Testis (tissue), 2 donors: ENCODE measurements around the gene CALML4.
A peak's percentile ranks its signal among the peaks of the same experiment; 100 is the strongest.

Experiments
- CTCF ChIP-seq, 3 experiments: fragments of 450-650 bp in 2 of 3; fragments of 200-600 bp in 1 of 3; sonication (generic) in 1 of 3; IDR thresholded peaks; one replicate each; pipeline ENCODE4 v1.5.1; 2016 to 2019; ENCODE audit warnings: antibody characterized with exemption in 3 of 3, mild to moderate bottlenecking in 2 of 3, moderate library complexity in 1 of 3
- POLR2A ChIP-seq: fragments of 450-650 bp; IDR thresholded peaks from one replicate; pipeline ENCODE4 v1.6.1; 2017; ENCODE audit warnings: antibody characterized with exemption, mild to moderate bottlenecking, moderate library complexity

GRCh38 chr15:68210821-68211655 is 5.9 kb upstream of the CALML4 start:
- peak; percentile 69 to 85 (median 78) for TF ChIP-seq CTCF (IDR thresholded peaks at IDR 0.05)
- TF ChIP-seq POLR2A = no peak
